Heart right ventricle (tissue), 16 donors: ENCODE results near the gene MNX1. TPM values are rescaled to one million over a fixed set of nuclear protein-coding genes. Genes with fewer than 3 reads are reported as not detected.

ENCODE experiments used
- ATAC-seq, 8 donors: fragments of 200-7000 bp; cut with Tn5 transposase; one replicate each; pipeline ENCODE4 v1.9.1; 2020; ENCODE audit warnings: mild to moderate bottlenecking in 8 of 8, moderate library complexity in 8 of 8, moderate number of reproducible peaks in 1 of 8
- DNase-seq, 2 donors: peaks; one replicate each; pipeline ENCODE4 v3.0.0-alpha.2; 2020
- H3K27ac ChIP-seq, 10 donors: fragments of 200-600 bp; sonication (generic) in 2 of 10; one replicate each; pipeline versions ENCODE4 v1.5.0 to v1.8.0; 2020 to 2022; ENCODE audit warnings: mild to moderate bottlenecking in 3 of 10
- H3K27me3 ChIP-seq, 7 donors: fragments of 200-600 bp; one replicate each; pipeline ENCODE4 v1.8.0; 2021 to 2022; ENCODE audit warnings: mild to moderate bottlenecking in 2 of 7
- H3K36me3 ChIP-seq, 9 donors: fragments of 200-600 bp; sonication (generic) in 1 of 9; one replicate each; pipeline versions ENCODE4 v1.5.0 to v1.8.0; 2020 to 2022; ENCODE audit warnings: mild to moderate bottlenecking in 2 of 9
- H3K4me1 ChIP-seq, 9 donors: fragments of 200-600 bp; sonication (generic) in 1 of 9; one replicate each; pipeline versions ENCODE4 v1.5.0 to v1.8.0; 2020 to 2022; ENCODE audit warnings: mild to moderate bottlenecking in 4 of 9
- H3K4me3 ChIP-seq, 10 donors: fragments of 200-600 bp; sonication (generic) in 2 of 10; one replicate each; pipeline versions ENCODE4 v1.5.0 to v1.8.0; 2020 to 2022; ENCODE audit warnings: mild to moderate bottlenecking in 7 of 10, moderate library complexity in 2 of 10
- H3K9me3 ChIP-seq, 11 donors: fragments of 200-600 bp in 10 of 11; sonication (generic) in 2 of 11; one replicate each; pipeline versions ENCODE4 v1.5.0 to v1.8.0; 2013 to 2022; ENCODE audit warnings: mild to moderate bottlenecking in 2 of 11, control low read depth in 1 of 11, moderate library complexity in 1 of 11
- CTCF ChIP-seq, 9 donors: fragments of 200-600 bp; sonication (generic) in 2 of 9; IDR thresholded peaks; one replicate each; pipeline versions ENCODE4 v1.5.0 to v1.8.0; 2021 to 2022; ENCODE audit warnings: antibody characterized with exemption in 9 of 9, mild to moderate bottlenecking in 5 of 9, moderate library complexity in 1 of 9
- WGBS, 2 donors: extraction: QIAGEN DNeasy Blood & Tissue Kit; methylation state at CpG; one replicate each; pipeline ENCODE4 v1.1.7; 2013; ENCODE audit warnings: inconsistent platforms in 1 of 2; 5-methylcytosine and 5-hydroxymethylcytosine counted together
- intact Hi-C, 10 donors: fragments of 100-400 bp; cut with DNase I; formaldehyde crosslinking; loops; one replicate each; pipeline versions ENCODE4 v1.11.1 to v1.14.2; 2022
- polyA plus RNA-seq, 2 donors: library from polyadenylated mRNA; stranded (reverse); fragments of 200-250 nt; gene quantifications; one replicate each; pipeline ENCODE4 v1.2.3, GENCODE V29; 2013
- total RNA-seq, 10 donors: library from RNA; stranded (reverse); fragmentation: NEBNext Ultra II Directional in 3 of 10; extraction: Animal tissue kit (Norgen Biotek cat#: 25700) in 3 of 10; gene quantifications; one replicate each; pipeline versions ENCODE4 v1.2.1 to v1.2.4, GENCODE V29; 2021 to 2023
- donor health status: Arrhythmogenic right ventricular cardiomyopathy.
- donor health status: ischemic (EF 13 %, LVEDD 7.1; RV severe dilation, severe dysfunction).
- donor health status: healthy with polysubstance abuse.
- donor health status: DM: no; HTN: yes; CAD: no.
- donor health status: DM: no; HTN: no; CAD: no.
- donor health status: ischemic (EF 25% LVEDD 6.9; RV normal size, moderate dysfunction).
- donor health status: ischemic (EF 25% LVEDD 5.7; RV mildly dilated, moderate dysfunction).
- donor health status: healthy.
- donor health status: DM: yes; HTN: yes; CAD: no.
- donor health status: Ischemic cardiomyopathy.
- donor health status: ischemic (EF 35%, LVEDD 5.7; RV mildly dilated, moderate dysfunction).
- donor health status: nonischemic (EF 11% LVEDD 7.7; RV severe dilation, severe dysfunction).
- donor health status: DM: yes; HTN: yes; CAD: no.
- donor health status: PGD.
- donor health status: ischemic (EF 29% LVEDD 5.4; RV normal size, mild dysfunction).
- donor health status: nonischemic (EF 23%, LVEDD 6.1; RV moderate dilation, normal function).

The MNX1 gene
- total and polyA plus RNA-seq, 12 donors, result not detected

- H3K27ac ChIP-seq, result no peak overlapping the region
- no peak for TF ChIP-seq CTCF (IDR thresholded peaks at IDR 0.05)
- no peaks in the 10 kb centered on the region for H3K36me3 ChIP-seq
- DNase-seq (no peak), ATAC-seq (no peak)
- no peak overlapping the region for H3K4me3 ChIP-seq
- H3K9me3 ChIP-seq, result no peaks in the 10 kb centered on the region
- peaks cover 4 to 20% (median 10%) of the 10 kb centered on the region in 9 donors for H3K4me1 ChIP-seq
- H3K27me3 ChIP-seq, result peaks cover 40 to 97% (median 96%) of the 10 kb centered on the region in 7 donors
- intact Hi-C loops, result no loop called here
Observed at GRCh38 chr7:157013101-157013500, 2.6 kb upstream of the MNX1 start.

- H3K9me3 ChIP-seq, result no peaks in the 10 kb centered on the region
- WGBS, 2 donors, result 10 to 13% methylated on average over 10 of the region's 10 CpGs
- intact Hi-C loops, result no loop called here
- peaks cover 42 to 97% (median 96%) of the 10 kb centered on the region in 7 donors for H3K27me3 ChIP-seq
- no peak overlapping the region for H3K4me3 ChIP-seq
- no peak overlapping the region for H3K27ac ChIP-seq
- DNase-seq (no peak), ATAC-seq (no peak)
- peaks cover 0 to 19% (median 8%) of the 10 kb centered on the region in 9 donors for H3K4me1 ChIP-seq
- H3K36me3 ChIP-seq, result no peaks in the 10 kb centered on the region
- TF ChIP-seq CTCF (IDR thresholded peaks at IDR 0.05), result no peak
Observed at GRCh38 chr7:157012113-157012547, 1.7 kb upstream of the MNX1 start.

GRCh38 chr7:157011333-157012112 lies 1.1 kb upstream of the MNX1 start:
- WGBS, 2 donors, result 1% methylated on average over 37 of the region's 37 CpGs
- Histone ChIP-seq H3K4me1 (peaks cover 0 to 19% (median 8%) of the 10 kb centered on the region in 9 donors), H3K27ac (no peak overlapping the region), H3K27me3 (peaks cover 39 to 97% (median 96%) of the 10 kb centered on the region in 7 donors), H3K4me3 (peak overlapping the region in 5 of 10 donors; percentile 6 to 56 (median 50)), H3K9me3 (no peaks in the 10 kb centered on the region), H3K36me3 (no peaks in the 10 kb centered on the region)
- peak in 1 of 8 donors; percentile 9 for ATAC-seq
- intact Hi-C loops, result no loop called here
- no peak for DNase-seq
- no peak for TF ChIP-seq CTCF (IDR thresholded peaks at IDR 0.05)

GRCh38 chr7:157009778-157010587 lies 480 bp downstream of the MNX1 start:
- intact Hi-C loops, result no loop called here
- WGBS, 2 donors, result 0 to 1% methylated on average over 53 to 125 of the region's 130 CpGs
- Histone ChIP-seq H3K27me3 (peaks cover 41 to 97% (median 96%) of the 10 kb centered on the region in 7 donors), H3K9me3 (no peaks in the 10 kb centered on the region), H3K4me1 (peaks cover 4 to 25% (median 11%) of the 10 kb centered on the region in 9 donors), H3K4me3 (peak overlapping the region; percentile 18 to 57 (median 52)), H3K36me3 (no peaks in the 10 kb centered on the region), H3K27ac (no peak overlapping the region)
- ATAC-seq (peak in 1 of 8 donors; percentile 23), DNase-seq (no peak)
- TF ChIP-seq CTCF (IDR thresholded peaks at IDR 0.05), result no peak
